Natural killer cell (primary cell): ENCODE data around the gene YPEL2. TPM values are rescaled to one million over a fixed set of nuclear protein-coding genes. Genes with fewer than 3 reads are reported as not detected.
A peak's percentile ranks its signal among the peaks of the same experiment; 100 is the strongest.

Source experiments
- ATAC-seq, 3 donors: fragments of 150-1000 bp in 2 of 3; fragments of 200-7000 bp in 1 of 3; cut with Tn5 transposase; 1 replicate in 1 of 3; 2 replicates in 2 of 3; pipeline ENCODE4 v1.10.0; 2021; ENCODE audit warnings: mild to moderate bottlenecking in 2 of 3, moderate library complexity in 2 of 3
- DNase-seq, 2 donors: peaks; one replicate each; pipeline versions ENCODE4 v3.0.0 to v3.0.0-alpha.2; 2013 to 2021; ENCODE audit warnings: mixed read lengths in 1 of 2
- H3K27ac ChIP-seq: one replicate; pipeline ENCODE4 v1.5.1; 2013; ENCODE audit warnings: mild to moderate bottlenecking, low read length
- H3K27me3 ChIP-seq: one replicate; pipeline ENCODE4 v1.6.1; 2013; ENCODE audit warnings: low read length; ENCODE audit not compliant: control insufficient read depth, insufficient read depth
- H3K36me3 ChIP-seq: one replicate; pipeline ENCODE4 v1.6.1; 2013; ENCODE audit warnings: low read length; ENCODE audit not compliant: control insufficient read depth, insufficient read depth
- H3K4me1 ChIP-seq: one replicate; pipeline ENCODE4 v1.6.1; 2013; ENCODE audit warnings: low read length; ENCODE audit not compliant: control insufficient read depth, insufficient read depth
- H3K4me3 ChIP-seq: one replicate; pipeline ENCODE4 v1.5.1; 2013; ENCODE audit warnings: low read length
- H3K9me3 ChIP-seq: one replicate; pipeline ENCODE4 v1.6.1; 2013; ENCODE audit warnings: low read length; ENCODE audit not compliant: control insufficient read depth, insufficient read depth
- H3K27ac Mint-ChIP-seq, 2 donors: one replicate each; pipeline ENCODE4 v1.8.0; 2022; ENCODE audit warnings: mild to moderate bottlenecking in 2 of 2, mixed read lengths in 2 of 2, moderate library complexity in 1 of 2
- H3K27me3 Mint-ChIP-seq, 2 donors: one replicate each; pipeline ENCODE4 v1.8.0; 2022; ENCODE audit warnings: low read depth in 2 of 2, mixed read lengths in 2 of 2
- H3K36me3 Mint-ChIP-seq: one replicate; pipeline ENCODE4 v1.8.0; 2022; ENCODE audit warnings: mixed read lengths
- H3K4me1 Mint-ChIP-seq, 2 donors: one replicate each; pipeline ENCODE4 v1.8.0; 2022; ENCODE audit warnings: mixed read lengths in 2 of 2
- H3K4me3 Mint-ChIP-seq: one replicate; pipeline ENCODE4 v1.8.0; 2022; ENCODE audit warnings: mild to moderate bottlenecking, moderate library complexity, mixed read lengths
- H3K9me3 Mint-ChIP-seq, 2 donors: one replicate each; pipeline ENCODE4 v1.8.0; 2022; ENCODE audit warnings: mixed read lengths in 2 of 2
- CTCF ChIP-seq: fragments of 200-600 bp; IDR thresholded peaks from one replicate; pipeline ENCODE4 v1.8.0; 2022; ENCODE audit warnings: antibody characterized with exemption
- WGBS: methylation state at CpG from one replicate; pipeline ENCODE4 v1.1.7; 2013; ENCODE audit warnings: missing lambda C conversion rate; ENCODE audit not compliant: insufficient coverage; 5-methylcytosine and 5-hydroxymethylcytosine counted together
- intact Hi-C: fragments of 100-400 bp; cut with micrococcal nuclease; formaldehyde crosslinking; loops from one replicate; pipeline ENCODE4 v1.14.2; 2022
- total RNA-seq, 4 donors: library from RNA; stranded (reverse); fragments of 120-200 nt in 1 of 4; gene quantifications; one replicate each; pipeline versions ENCODE4 v1.2.3 to v1.2.4, GENCODE V29; 2013 to 2022

YPEL2 gene
- total RNA-seq, 3 donors from 2014 or later (not counting 1 experiment from before 2014, with no cell fraction given), result 30.5 to 35.6 (median 33.5) TPM

- Histone ChIP-seq H3K27me3 (no peaks in the 10 kb centered on the region), H3K36me3 (peaks cover 3% of the 10 kb centered on the region), H3K4me1 (peaks cover 5% of the 10 kb centered on the region), H3K9me3 (no peaks in the 10 kb centered on the region), H3K4me3 (no peak overlapping the region), H3K27ac (no peak overlapping the region)
- DNase-seq, result no peak
- Mint-ChIP-seq H3K27me3 (no peaks in the 10 kb centered on the region), H3K36me3 (no peaks in the 10 kb centered on the region), H3K9me3 (no peaks in the 10 kb centered on the region), H3K4me1 (peaks cover 8 to 49% of the 10 kb centered on the region in 2 donors), H3K27ac (no peak overlapping the region), H3K4me3 (no peak overlapping the region)
- TF ChIP-seq CTCF, result no peak
- no peak for ATAC-seq
- WGBS, result 91% methylated on average over 8 of the region's 9 CpGs
- intact Hi-C loops, result no loop called here
Measured at GRCh38 chr17:59353936-59354755, 22.7 kb downstream of the YPEL2 start.

- Mint-ChIP-seq H3K4me1 (peaks cover 8 to 45% of the 10 kb centered on the region in 2 donors), H3K4me3 (no peak overlapping the region), H3K36me3 (no peaks in the 10 kb centered on the region)
Measured at GRCh38 chr17:59355030-59355701, 23.7 kb downstream of the YPEL2 start.

GRCh38 chr17:59355702-59356325 lies 24.4 kb downstream of the YPEL2 start:
- no peak overlapping the region for H3K27ac Mint-ChIP-seq
- no peaks in the 10 kb centered on the region for H3K9me3 ChIP-seq
- H3K36me3 ChIP-seq, result peaks cover 3% of the 10 kb centered on the region
- DNase-seq, result no peak
- H3K4me3 Mint-ChIP-seq, result no peak overlapping the region
- peaks cover 14 to 47% of the 10 kb centered on the region in 2 donors for H3K4me1 Mint-ChIP-seq
- intact Hi-C loops, result no loop called here
- no peak overlapping the region for H3K4me3 ChIP-seq
- no peaks in the 10 kb centered on the region for H3K27me3 Mint-ChIP-seq
- H3K27ac ChIP-seq, result no peak overlapping the region
- 89% methylated on average over 4 of the region's 4 CpGs for WGBS
- ATAC-seq, result no peak
- no peaks in the 10 kb centered on the region for H3K9me3 Mint-ChIP-seq
- H3K4me1 ChIP-seq, result peaks cover 7% of the 10 kb centered on the region
- H3K36me3 Mint-ChIP-seq, result no peaks in the 10 kb centered on the region
- H3K27me3 ChIP-seq, result no peaks in the 10 kb centered on the region
- no peak for TF ChIP-seq CTCF

More at GRCh38 chr17:59355030-59355701, 23.7 kb downstream of the YPEL2 start:
- H3K9me3 Mint-ChIP-seq, result no peaks in the 10 kb centered on the region
- no peak overlapping the region for H3K4me3 ChIP-seq
- peaks cover 3% of the 10 kb centered on the region for H3K36me3 ChIP-seq
- H3K27me3 ChIP-seq, result no peaks in the 10 kb centered on the region
- H3K27me3 Mint-ChIP-seq, result no peaks in the 10 kb centered on the region
- H3K27ac Mint-ChIP-seq, result peak overlapping the region in 1 of 2 donors; percentile 1
- TF ChIP-seq CTCF, result no peak
- 98% methylated on average over 4 of the region's 4 CpGs for WGBS
- intact Hi-C loops, result no loop called here
- no peak for ATAC-seq
- peaks cover 5% of the 10 kb centered on the region for H3K4me1 ChIP-seq
- no peaks in the 10 kb centered on the region for H3K9me3 ChIP-seq
- no peak for DNase-seq
- H3K27ac ChIP-seq, result no peak overlapping the region
